ENCODE results near the gene CD244.
A peak's percentile ranks its signal among the peaks of the same experiment; 100 is the strongest.

CD244 gene

DNA sequence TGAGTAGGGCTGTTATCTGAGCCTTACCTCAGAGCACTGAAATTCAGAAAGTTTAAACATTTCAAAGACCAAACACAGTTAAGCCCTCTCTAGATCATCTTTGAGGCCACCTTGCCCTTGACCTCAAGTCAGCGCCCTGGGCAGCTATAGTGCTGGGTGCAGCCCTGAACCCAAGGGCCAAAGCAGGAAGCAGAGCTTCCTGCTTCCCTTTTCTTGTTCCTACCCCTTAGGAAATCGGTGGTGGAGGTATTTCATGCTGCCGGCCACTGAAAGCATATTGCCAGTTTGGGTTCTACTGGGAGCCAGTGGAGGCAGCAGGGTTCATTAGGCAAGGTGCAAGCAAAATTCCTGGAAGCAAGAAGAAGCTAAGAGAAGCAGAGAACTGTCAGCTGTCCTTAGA is 26.1 kb downstream of the CD244 start:
- TF ChIP-seq, protein P1, sequence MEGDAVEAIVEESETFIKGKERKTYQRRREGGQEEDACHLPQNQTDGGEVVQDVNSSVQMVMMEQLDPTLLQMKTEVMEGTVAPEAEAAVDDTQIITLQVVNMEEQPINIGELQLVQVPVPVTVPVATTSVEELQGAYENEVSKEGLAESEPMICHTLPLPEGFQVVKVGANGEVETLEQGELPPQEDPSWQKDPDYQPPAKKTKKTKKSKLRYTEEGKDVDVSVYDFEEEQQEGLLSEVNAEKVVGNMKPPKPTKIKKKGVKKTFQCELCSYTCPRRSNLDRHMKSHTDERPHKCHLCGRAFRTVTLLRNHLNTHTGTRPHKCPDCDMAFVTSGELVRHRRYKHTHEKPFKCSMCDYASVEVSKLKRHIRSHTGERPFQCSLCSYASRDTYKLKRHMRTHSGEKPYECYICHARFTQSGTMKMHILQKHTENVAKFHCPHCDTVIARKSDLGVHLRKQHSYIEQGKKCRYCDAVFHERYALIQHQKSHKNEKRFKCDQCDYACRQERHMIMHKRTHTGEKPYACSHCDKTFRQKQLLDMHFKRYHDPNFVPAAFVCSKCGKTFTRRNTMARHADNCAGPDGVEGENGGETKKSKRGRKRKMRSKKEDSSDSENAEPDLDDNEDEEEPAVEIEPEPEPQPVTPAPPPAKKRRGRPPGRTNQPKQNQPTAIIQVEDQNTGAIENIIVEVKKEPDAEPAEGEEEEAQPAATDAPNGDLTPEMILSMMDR (IDR thresholded peaks at IDR 0.05), result no peak

DNA sequence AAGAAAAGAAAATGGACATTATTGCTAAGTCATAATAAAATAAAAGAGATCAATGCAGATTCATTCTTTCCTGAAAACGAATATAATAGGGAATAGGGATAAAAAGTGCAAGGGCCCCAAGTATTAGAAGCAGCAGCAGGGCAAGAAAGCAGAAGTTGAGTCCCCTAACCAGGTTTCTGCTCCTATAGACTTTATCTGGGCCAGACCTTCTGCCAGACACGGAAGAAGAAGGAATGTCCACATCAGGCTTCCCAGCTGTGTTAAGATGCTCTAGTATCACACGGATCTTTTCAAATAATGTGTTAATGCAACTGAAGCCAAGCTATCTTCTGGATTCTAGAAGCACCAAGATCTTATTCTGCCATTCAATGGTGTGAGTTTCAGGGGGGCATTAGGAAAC is 26.9 kb downstream of the CD244 start:
- TF ChIP-seq, protein P1 (IDR thresholded peaks at IDR 0.05), result no peak

DNA sequence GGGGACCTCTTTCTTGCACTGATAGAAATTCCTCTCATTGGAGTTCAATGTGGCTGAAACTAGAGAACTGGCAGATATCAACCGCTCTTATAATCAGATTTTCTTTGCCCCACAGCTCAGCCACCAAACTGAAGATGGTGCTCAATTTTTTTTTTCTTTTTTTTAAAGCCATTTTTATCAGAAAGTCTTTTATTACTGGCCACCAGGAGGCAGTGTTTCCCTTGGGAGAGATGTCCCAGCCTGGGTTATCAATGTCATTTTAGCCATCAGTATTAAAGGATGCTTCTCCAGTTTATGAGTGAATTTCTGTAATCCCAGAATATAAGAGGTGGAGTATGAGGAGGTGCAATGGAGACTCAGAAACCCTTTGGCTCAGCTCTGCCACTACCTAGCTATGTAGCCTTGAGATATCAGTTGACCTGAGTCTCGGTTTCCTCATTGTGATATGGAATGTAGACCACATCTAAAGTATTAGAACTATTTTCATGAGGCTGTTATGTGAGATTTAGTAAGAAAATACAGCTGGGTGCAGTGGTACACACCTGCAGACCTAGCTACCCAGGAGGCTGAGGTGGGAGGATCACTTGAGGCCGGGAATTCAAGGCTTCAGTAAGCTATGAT is 27.6 kb downstream of the CD244 start:
- TF ChIP-seq, protein P1 (IDR thresholded peaks at IDR 0.05), result peak; percentile 75

DNA sequence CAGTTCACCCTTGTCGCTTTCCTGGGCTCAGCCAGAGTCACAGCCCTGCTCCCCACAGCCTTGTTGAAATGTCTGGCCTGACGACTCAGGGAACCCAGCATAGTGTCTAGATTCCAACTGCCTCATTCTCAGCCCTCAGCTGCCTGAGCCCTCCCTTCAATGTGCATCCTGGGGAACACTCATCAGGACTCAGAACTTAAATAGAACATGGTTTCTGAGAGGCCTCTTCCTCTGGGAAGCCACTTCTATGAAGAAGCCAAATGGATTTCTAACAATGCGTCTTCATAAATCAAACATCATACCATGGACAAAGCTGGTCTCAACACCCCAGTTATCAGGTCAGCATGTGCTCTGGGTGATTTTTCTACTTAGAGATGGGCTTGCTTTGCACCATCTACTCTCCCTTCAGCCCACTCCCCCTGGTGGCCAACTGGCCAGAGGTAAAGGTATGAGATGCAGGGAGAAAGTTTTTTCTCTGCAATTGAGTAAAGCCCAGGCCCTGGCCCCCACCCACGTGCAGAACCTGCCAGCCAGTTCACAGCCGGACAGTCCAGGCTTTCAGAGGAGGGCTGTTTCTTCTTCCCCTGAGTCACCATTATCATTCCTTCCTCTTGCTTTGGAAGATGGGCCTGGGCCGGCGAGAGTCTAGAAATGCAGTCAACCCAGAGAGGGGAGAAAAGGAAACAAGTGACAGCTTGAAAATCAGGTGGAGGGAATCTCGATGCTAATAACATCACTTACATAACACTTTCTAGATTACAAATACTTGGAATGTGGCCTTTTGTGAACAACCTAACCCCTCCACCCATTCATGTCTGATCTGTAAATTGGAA is 32.1 kb downstream of the CD244 start:
- TF ChIP-seq, protein P1 (IDR thresholded peaks at IDR 0.05), result peak; percentile 81

DNA sequence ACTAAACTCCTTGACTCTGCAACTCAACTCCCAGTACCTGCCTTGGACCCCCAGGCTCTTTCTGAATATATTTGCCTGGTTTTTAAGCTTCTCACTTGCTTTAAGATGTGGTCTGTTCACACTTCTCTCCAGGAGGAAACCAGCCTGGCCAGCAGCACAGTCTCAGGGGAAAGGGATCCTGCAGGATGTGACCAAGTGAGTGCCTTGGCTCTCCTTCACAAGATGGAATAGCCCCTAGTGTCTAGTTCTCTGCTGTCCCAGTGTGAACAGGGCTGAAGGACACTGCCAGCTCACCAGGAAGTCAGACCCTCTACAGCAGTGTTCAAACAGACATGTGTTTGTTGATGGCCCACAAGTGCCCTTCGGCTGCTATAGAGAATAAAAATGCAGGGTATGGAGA is 32.9 kb downstream of the CD244 start:
- TF ChIP-seq, protein P1 (IDR thresholded peaks at IDR 0.05), result no peak

DNA sequence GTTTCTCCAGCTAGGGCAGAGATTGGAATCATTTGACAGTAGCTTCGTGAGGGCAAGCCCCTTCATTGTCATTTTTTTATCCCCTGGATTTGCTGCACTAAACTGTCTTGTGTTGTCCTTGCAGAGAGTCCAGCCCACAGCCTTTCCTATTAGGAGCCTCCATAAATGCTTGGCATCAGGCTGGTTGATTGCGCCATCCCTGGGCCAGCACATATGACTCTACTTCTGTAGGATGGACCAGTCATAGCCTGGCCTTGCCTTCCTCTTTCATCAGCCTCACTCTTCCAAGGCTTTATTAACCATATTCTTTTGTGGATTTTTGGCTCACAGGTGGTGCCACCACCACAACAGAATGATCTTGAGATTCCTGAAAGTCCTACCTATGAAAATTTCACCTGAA is 35.3 kb downstream of the CD244 start:
- TF ChIP-seq, protein P1 (IDR thresholded peaks at IDR 0.05), result no peak

DNA sequence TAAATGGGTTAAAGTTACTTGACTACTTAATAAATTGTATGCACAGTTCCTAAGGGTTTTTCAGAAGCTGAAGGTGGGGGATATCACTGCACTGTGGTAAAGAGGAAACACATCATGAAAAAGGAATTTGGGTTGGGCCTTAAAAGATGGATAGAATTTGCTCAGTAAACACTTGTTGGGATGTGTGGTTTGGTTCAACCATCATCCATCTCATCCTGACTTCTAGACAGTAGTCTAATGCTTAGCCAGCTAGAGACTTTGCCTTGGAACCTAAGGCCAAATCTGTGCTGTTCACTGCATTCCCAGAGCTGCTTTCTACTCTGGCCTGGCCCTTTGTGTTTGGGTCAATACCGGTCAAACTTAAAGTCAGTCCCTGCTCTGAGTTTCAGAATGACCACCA is 36.1 kb downstream of the CD244 start:
- TF ChIP-seq, protein P1 (IDR thresholded peaks at IDR 0.05), result no peak

All from LNCAP (cell line).